NCI-H2107 (cell line): Measurements from ENCODE around the gene PERCC1.
"Not testable (repeated sequence)": the region's sequence is repeated elsewhere in the genome, so short reads cannot be mapped to it uniquely, and the experiment has no call there.

Experiments
- DNase-seq: peaks from one replicate; lab custom pipeline; 2025; lab: John Stamatoyannopoulos, UW

PERCC1 gene

DNA sequence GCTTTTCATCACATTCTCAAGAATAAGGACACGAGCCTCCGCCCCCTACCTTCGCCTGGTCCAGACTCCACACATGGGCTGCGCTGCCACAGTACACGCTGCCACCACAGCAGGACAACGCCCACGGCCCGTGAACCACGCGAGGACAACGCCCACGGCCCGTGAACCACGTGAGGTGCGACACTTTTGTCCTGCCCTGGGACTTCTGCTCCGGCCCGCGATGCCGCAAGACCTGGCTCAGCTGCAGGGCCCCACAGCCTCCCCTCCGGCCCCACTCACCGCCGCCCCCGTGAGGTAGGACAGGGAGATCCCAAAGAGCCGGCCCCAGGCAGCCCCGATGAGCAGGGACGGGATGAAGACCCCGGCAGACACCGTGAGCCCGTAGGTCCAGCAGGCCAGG lies 19.3 kb downstream of the PERCC1 start:
- no peak for DNase-seq

DNA sequence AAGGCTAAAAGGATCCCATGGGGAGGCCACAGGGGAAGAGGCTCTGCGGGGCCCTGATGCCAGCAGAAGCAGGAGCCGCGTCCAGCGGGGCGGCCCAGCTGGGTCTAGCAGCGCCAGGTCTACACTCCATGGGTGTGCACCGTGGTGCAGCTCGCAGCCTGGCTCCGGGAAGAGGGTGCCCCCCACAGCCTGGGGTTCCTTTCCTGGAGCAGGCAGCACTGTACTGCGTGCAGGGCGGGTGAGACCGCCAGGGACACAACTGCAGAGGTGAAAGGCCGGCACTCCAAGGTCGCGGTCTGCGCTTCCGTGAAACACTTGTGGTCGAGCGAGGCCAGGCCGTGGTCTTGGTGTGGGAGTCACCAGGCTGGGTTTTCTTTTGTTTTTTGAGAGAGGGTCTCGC lies 20.0 kb downstream of the PERCC1 start:
- no peak for DNase-seq

DNA sequence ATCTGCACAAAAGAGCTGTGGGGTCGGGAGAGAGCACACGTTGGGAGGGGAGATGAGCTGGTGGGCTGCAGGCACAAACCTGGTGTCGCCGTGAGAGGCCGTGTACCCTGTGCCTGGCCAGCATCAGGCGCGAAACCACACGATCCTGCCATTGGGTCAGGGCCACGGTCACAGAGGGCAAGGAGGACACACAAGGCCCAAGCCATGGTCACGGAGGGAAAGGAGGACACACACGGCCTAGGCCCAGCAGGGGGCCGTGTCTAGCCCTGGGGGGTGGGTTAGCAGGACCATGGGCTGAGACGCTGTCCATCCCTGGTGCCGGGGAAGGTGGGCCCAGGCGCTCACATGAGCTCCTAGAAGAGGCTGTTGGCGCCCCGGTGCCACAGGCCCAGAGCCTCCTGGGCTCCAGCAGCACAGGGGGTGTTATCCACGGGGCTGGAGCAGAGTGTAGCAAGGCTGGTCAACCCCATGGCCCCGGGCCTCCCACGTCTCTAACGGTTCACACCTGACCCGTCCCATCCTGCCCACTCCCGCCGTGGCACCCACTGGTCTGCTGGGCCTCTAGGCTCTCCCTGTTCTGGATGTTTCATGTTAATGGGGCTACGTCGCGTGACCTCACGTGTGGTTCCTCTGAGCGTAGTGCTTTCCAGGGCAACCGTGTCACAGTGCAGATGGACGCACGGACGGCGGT lies 21.0 kb downstream of the PERCC1 start:
- DNase-seq: no peak

DNA sequence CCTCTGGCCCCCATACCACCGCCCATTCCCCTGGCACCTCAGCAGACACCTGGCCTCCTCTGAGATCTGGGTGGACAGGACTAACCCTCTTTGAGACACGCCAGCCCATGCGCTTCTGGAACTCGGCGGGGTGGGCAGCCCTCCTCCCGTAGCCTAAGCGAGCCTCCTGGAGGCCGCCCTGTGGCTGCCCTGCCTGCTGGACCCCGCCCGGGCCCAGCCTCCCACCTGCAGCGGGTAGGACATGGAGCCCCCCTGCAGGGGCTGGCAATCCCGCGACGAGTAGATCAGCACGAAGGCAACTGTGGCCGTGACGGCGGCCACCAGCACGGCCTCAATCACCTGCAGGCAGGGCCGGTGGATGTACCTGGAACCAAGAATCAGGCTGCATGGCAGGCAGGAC lies 21.7 kb downstream of the PERCC1 start:
- no peak for DNase-seq

DNA sequence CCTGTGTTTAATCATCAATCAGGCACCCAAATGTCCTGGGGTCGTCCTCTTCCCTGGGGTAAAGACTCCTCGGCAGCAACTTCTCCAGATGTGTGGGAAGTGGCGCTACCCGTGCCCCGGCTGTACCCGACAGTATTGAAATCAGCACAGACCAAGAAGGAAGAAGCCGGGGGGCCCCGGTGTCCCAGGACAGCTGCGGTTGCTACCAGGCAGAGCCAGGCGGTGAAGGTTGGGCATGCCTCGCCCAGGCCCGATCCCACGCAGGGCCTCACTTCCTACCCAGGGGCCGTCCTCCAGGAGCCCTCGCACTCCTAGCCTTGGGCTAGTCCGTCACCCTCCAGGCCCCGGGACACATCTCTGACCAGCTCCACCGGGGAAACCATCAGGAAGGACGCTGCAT lies 22.4 kb downstream of the PERCC1 start:
- no peak for DNase-seq

DNA sequence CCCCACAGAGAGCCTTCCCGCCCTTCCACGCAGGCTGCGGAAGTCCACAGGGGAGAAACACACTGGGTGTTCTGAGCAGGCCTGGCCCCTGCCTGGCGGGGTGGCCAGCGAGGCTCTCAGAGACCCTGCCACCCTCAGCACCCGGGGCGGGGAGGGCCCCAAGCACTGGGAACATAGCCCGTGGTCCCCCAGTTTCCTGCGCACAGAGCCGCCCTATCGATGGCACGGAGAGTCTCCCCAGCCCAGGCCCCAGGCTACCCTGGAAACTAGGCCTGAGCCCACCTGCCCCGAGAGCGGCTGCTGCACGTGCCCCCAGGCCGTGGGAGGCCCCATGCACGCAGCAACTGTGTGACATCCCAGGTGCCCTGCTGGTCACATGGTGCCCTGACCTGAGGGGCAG lies 23.7 kb downstream of the PERCC1 start:
- no peak for DNase-seq

DNA sequence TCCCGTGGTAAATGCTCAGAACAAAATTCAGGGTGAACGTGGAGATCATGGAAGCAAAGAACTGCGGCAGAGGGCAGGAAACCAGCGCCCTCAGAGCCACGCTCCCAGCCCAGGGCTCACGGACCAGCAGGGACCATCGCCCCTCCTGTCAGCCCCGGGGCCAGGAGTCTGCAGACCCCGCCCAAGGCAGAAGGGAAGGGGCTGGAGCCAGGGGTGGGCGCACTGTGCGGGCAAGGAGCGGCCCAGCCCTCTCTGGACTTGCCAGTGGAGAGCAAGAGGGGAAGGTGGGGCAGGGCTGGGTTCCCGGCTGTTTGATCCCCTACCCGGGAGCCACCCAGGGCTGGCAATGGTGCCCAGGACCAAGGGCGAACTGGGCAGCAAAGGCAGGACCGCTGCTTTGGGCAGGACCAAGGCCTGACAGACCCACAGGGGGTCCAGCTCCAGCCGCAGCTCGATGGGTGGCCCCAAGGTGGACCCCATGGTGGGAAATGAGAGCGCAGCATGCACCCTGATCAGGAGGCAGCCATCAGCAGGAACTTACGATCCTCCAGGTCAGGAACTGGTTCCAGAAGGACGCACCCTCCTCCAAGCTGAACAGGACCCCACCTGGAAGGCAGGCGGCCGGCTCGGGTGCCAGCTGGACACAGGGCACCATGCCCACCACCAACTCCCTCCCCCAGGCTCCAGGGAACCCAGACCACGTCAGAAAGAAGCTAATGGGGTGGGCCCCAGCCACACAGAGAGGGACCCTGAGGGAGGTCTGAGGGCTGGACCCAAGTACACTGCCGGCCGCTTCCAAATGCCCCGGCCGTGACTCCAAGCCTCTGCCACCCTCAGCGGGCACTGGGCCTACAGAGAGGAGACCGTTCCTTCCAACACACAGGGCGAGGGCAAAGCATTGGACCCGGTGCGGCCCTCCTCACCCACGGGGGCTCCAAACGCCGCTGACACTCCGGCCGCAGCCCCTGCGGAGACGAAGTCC lies 24.6 kb downstream of the PERCC1 start:
- DNase-seq: no peak

DNA sequence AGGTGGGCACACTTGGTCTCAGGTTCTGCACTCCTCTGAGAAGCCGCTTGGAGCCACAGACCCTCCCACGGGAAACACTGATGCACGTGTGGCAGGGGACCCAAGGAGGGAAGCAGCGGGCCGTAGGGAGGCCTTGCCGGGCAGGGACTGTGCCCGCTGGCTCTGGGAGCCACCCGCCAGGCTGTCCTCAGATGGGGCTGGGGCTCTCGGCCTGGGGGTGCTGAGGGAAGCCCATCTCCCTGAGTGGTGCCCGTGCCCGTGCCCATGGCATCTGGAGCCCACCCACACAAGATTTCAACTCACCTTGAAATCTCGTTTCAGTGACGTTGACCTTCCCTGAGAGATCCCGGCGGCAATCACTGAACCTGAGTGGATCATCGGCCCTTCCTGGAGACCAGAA lies 26.1 kb downstream of the PERCC1 start:
- no peak for DNase-seq

DNA sequence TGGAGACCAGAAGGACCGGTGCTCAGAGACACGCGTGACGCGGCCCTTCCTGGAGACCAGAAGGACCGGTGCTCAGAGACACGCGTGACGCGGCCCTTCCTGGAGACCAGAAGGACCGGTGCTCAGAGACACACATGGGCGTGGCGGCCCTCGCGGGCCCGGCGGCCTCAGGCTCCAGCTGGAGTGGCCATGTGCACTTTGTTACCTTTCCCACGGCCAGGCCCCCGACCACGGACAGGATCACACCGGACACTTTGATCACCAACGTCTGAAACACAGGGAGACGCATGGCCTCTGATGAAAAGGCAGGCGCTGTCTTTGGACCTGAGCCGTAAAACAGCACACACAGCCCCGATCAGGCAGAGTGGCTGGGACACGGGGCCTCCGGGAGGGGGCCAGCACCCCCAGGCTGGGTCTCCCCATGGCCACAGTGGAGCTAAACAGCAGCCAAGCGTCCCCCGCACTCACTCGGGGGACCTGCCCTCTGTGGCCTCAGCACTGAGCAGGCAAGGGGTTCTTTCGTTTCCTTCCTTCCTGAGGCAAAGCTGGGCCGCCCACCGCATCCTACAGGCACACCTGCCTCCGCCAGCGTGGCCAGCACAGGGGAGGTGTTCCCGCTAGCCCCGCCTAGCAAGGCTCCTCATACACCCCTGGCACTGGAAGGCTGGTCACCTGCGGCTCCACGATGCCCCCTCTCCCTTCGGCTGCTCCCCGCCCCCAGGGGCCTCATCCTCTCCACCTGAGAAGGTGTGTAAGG lies 26.8 kb downstream of the PERCC1 start:
- DNase-seq: no peak

DNA sequence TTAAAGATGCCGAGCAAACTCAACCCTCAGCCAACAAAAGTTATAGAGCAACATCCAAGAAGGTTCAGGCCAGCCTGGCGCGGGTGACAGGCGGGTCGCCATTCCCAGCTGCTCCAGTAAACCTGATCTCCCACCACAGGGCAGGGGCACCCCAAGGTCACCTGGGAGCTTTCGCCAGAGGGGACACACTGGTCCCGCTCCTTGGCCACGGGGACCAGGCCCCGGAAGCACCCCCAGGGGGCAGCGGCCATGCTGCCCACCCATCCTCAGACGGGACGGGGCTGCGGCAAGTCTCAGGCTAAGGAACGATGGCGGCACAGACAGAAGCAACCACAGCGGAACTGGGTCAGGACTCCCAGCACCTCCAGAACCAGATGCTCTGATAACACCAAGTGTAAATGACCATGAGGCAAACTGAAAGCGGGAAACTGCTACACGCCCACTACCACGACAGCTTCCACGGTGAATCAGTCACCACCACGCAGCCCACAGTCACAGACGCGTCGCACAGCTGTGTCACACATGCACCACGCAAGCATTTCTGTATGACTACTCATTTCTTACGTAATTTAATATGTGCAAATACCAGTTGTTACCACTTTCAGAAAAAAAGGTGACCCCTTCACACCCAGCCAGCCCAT lies 27.6 kb downstream of the PERCC1 start:
- DNase-seq: no peak

DNA sequence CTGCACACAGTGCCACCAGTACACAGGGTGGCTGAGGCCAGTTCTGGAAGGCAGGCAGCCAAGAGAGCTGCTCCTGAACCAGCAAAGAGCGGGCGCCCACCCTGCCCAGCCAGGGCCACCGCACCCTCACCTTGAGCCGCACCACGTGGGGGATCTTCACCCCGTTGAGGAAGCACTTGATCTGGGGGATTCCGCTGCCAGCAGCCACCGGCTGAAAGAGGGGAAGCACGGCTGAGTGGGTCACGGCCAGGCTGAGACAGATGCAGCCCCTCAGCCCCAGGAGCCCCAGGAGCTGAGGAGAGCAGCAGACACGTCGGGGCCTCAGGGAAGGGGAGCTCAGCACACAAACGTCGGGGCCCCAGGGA lies 28.1 kb downstream of the PERCC1 start:
- DNase-seq: no peak

DNA sequence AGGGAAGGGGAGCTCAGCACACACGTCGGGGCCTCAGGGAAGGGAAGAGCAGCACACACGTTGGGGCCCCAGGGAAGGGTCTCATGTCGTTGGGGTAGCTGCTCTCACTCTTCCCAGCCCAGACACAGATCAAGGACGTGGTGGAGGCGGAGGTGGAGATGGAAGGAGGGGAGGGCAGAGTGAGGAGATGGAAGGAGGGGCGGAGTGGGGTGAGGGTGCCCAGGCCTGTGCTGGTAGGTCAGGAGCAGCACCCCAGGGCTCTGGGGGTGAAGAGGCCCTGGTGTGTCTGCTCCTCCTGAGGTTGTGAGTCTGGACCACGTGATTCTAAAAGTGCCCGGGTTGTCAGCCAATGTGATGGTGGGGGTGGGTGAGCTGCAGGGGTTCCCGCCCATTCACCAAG lies 29.1 kb downstream of the PERCC1 start:
- DNase-seq: no peak

DNA sequence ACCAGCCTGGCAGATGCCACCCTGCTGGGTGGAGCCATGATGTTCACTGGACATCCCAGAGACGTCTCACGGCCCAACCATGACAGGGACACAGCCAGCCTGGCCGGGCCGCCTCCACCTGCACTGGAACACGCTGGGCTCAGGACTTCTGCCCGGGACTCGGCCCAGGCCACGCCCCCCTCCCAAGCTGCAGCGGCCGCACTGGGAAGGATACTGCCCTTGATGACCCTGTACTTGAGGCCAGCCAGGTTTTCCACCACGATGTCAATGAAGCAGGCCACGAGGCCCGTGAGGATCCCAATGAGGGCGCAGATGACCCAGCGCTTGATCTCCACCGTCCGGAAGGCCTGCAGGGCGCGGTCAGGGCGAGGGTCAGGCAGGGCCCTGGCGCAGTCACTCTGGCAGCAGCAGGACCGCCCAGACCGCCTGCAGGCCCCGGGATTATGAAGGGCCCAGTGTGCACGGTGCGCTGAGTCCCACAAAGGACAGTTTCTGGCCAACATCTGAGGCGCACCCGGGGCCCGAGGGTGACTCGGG lies 29.8 kb downstream of the PERCC1 start:
- DNase-seq: no peak

DNA sequence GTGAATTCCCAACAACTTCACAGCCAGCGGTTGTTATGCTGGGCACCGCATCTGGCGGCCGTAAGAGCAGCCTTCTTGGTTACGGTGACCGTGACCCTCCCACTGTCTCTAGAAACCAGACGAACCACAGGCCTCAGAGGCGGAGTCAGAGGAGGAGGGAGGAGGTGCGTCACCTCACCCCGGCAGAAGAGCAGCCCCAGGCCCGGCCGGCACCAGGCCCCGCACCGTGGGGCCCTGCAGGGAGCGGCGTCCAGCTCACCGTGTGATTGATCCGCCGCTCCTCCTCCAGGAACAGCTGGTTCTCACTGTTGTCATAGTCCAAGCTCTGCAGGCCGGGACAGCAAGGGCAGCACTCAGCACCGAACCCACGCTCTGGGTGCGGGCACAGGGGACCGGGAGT lies 30.3 kb downstream of the PERCC1 start:
- no peak for DNase-seq

DNA sequence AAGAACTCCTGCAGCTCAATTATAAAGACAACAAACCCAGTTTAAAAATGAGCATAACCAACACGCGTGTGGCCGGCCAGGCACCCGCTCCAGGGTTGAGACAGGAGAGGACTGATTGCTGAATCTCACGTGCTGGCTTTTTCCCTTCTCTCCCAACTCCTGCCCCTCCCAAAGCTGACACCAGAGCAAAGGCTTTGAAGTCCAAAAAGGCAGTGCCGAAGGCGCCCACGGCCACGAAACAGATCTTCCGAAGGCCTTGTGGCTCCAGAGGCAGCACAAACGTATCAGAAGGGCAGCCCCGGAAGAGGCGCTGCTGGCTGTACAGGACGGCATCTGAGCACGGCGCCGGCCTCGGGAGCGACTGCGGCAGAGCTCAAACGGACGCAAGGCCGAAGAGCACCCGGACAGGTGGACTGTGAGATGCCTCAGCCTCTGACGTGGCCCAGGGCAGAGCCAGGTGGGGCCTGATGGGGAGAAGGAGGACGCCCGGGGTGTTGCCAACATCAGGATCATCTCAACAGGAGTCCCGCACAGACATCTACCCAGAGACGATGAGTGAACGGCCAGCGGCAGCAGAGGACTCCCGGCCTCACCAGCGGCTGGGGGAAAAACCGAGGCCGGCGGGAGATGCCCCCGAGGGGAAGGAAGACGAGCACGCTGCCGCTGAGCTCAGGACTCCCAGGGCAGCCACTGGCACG lies 33.5 kb downstream of the PERCC1 start:
- DNase-seq: no peak

DNA sequence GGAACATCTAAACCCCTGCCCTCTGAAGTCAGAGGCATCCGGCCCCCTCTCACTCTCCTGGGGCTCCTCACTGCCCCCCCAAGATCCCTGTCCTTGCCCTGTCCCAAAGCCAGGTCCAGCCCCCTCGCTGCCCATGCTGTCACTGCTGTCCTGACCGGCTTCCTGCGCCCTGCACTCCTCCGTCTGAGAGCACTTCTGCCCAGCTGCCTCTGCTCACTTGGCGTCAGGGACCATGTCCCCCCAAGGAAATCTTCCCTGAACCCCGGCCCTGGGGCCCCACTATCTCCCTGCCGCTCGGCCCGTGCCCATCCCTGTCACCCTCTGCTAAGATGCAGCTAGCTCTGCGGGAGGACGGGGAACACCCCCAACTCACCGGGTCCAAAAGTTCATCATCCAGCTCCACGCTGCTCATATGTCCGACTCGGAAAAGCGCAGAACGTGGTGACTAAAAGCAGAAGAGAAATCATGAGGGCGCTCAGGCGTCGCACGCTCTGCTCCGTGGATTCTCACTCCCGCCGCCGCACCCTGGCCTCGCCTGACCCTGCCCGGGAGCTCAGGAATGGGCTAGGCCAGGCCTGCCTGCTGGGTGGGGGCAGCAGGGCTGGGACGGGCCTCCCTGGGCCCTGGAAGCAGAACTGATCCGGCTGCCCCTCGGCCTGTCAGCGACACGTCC lies 34.2 kb downstream of the PERCC1 start:
- no peak for DNase-seq

DNA sequence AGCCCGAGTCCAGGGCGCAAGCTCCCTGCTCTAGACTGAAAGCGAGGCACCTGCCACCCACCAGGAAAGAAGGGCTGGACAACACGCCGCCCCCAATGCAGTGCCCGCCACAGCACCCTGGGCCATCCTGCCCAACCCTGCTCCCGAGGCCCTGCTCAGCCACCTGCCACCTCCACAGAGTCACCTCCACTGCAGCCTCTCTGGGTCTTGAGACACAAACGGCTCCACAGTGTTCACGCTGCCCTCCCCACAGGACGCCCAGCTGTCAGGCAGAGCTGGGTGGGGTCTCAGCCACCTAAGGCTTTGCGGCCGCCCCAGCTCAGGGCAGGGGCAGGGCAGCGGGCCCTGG lies 34.7 kb downstream of the PERCC1 start:
- no peak for DNase-seq

DNA sequence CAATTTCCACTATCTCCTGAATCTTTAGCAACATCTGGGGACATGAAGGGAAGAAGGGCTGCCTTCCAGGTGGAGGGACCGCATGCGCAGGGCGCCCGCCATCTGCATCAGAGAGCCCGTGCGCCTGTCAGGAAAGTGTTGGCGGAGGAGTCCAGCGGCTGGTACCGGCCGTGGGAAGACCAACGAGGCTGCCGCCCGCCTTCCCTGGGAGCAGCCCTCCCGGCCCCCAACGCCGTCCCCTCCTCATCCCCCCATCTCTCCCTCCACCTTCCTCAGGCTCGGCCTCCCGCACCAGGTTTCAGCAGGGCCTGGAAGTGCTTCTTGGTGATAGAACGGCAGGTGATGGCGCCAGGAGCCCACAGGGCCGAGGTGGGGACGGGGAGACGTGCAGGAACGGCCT lies 35.2 kb downstream of the PERCC1 start:
- no peak for DNase-seq

DNA sequence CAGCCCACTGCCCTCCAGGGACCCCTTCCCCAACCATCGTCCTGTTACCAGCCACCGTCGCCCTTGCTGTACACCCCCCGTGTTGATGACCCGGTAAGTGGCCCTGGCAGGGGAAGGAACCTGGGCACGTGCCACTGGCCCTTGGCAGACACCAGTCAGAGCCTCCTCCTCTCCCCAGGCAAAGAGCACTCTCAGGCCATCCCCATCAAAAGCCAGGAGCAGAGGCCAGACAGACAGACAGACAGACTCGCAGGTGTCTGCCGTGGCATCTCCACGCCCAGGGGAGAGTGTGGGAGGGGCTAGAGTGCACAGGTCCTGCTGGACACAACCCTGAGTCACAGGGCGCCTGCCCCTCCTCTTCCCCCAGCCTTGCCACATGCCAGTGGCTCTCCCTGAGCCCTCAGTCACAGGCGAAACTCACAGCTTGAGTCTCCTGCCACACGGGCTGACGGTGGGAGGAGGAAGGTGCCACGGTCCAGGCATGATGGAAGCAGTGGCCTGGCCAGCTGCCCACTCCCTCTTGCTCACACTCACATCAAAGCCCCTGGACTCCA lies 36.2 kb downstream of the PERCC1 start:
- no peak for DNase-seq

DNA sequence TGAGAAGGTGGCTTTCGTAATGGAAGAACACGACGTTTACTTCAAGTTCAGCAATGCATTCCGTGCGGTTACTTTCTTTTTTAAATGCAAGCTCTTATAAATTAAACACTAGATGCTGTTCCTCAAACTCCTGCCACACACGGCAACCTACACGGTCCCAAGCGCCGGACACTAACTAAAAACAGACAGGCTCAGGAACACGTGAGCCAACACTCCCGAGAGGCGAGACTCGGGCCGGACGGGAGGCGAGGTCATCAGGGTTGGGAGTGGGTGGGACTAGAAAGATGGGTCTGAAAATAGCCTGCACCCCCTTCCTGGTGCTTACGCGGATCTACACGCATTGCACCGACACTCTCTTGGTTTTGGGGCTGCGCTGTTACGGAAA lies 37.5 kb downstream of the PERCC1 start:
- DNase-seq: no peak

DNA sequence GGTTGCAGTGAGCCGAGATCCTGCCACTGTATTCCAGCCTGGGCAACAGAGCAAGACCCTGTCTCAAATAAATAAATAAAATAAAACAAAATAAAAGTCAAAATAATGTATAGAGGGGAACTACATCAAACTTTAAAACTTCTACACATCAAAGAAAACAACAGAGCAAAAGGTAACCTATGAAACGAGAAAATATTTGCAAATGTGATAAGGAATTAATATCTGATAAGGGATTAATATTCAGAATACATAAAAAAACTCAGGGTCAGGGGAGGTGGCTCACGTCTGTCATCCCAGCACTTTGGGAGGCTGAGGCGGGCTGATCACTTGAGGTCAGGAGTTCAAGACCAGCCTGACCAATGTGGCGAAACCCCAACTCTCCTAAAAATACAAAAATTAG lies 38.3 kb downstream of the PERCC1 start:
- DNase-seq: not testable (repeated sequence)
